Activated gamma-delta T cell (primary cell): ENCODE data around the gene KCNK5.
A peak's percentile ranks its signal among the peaks of the same experiment; 100 is the strongest.

Experiments
- DNase-seq: peaks from one replicate; lab custom pipeline; 2025; lab: John Stamatoyannopoulos, UW
- total RNA-seq, 2 donors: gene quantifications; one replicate each; lab custom pipeline; 2026; lab: John Stamatoyannopoulos, UW

The KCNK5 gene
- 4.3 to 5.0 reads per million in 2 donors for total RNA-seq

GRCh38 chr6:39228992-39229767 is at the start of gene KCNK5:
Gene KCNK5, minus strand, starts transcription at chr6:39229475. Its CDS starts 364 bp downstream, at chr6:39229111.
- peak; percentile 58 for DNase-seq

GRCh38 chr6:39276379-39276995 is 47.2 kb upstream of the KCNK5 start:
- DNase-seq, result no peak

DNA sequence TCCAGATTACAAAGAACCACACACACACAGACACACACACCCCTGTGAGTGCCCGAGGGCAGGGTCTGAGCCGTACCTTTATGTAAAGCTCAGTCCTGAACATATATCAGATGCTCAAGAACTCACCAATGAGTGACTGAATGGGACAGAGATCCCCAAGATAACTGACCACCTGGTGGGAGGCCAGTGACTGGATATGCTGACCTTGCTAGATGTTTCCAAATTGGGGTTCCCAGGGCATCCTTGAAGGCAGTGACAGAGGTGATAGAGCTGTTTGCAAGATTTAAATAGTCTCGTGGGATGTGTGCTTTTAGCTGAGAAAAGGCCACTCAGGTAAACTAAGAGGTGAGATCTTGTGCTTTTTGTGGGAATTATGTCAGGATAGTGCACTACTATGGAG is 45.6 kb upstream of the KCNK5 start:
- DNase-seq, result no peak

GRCh38 chr6:39274471-39274870 is 45.2 kb upstream of the KCNK5 start:
- no peak for DNase-seq

- no peak for DNase-seq
These were observed 44.1 kb upstream of the KCNK5 start for GRCh38 chr6:39273406-39273821.

GRCh38 chr6:39269961-39270360 is 40.7 kb upstream of the KCNK5 start:
- no peak for DNase-seq

DNA sequence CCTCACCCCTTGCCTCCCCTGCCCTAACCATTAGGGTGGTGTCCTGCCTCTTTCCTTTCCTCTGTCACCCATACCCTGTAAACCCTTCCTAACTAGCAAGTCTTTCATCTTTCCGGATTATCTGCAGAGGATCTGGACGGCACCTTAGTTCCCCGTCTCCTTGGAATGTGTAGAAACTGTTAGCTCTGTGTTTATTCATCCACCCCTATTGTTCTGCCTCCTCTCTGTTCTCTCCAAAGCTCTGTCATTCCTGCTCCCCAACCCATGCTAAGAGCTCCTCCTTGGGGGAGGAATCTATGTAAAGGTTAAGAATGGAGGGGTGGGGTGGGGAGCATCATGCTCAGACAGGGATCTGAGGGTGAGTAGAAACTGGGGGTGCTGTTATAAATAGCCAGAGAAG is 39.4 kb upstream of the KCNK5 start:
- no peak for DNase-seq

DNA sequence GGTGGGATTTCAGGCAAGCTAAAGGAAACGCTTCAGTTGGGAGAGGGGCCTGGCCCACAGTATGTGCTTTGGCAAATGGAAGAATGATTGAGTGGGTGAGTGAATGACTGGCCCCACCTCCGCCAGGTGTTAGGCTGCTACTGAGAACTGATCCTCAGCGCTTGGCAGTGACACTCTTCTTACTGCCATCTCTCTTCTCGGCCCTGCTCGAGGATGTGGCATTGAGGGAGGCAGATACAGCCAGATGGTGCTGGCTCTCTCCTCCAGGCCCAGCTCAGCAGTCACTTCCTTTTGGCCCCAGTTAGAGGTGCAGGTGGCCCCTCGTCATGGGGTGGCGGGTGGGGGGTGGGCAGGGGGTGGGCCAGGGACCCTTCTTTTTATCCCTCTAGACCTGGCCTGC is 38.9 kb upstream of the KCNK5 start:
- no peak for DNase-seq

DNA sequence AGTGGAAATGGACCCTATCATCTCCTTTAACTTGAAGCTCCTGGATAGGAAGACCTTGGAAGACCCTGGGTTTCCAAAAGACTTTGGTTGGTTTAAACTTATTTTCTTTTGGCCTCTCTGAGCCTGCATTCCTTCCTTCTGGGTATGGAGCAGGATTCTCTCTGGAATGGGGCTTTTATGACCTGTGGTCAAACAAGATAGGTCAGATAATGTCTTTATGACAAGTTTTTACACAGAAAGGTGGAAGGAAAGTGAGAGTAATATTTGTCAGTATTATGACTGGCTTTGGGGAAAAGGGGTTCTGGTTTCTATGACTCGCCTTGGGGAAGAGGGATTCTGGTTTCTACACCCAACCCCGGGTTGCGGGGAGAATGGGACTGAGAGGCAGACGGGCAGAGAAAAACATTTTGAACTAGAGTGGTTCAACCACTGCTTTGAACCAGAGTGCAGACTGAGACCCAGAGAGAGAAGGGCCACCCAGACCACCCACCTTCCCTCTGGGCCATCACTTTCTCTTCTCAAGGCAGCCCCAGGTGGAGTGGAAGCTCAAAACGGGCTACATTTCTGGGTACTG is 37.6 kb upstream of the KCNK5 start:
- DNase-seq, result no peak

DNA sequence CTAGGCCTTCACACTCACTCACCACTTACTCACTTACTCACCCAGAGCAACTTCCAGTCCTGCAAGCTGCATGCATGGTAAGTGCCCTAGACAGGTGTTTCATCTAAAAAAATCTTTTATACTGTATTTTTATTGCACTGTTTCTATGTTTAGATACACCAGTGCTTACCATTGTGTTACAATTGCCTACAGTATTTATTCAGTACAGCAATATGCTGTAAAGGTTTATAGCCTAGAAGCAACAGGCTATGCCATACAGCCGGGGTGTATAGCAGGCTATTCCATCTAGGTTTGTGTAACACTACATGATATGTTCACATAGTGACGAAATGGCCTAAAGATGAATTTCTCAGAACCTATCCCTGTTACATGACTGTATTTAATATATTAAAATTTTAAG is 37.1 kb upstream of the KCNK5 start:
- DNase-seq, result no peak

GRCh38 chr6:39263303-39264037 is 34.2 kb upstream of the KCNK5 start:
- DNase-seq, result no peak

DNA sequence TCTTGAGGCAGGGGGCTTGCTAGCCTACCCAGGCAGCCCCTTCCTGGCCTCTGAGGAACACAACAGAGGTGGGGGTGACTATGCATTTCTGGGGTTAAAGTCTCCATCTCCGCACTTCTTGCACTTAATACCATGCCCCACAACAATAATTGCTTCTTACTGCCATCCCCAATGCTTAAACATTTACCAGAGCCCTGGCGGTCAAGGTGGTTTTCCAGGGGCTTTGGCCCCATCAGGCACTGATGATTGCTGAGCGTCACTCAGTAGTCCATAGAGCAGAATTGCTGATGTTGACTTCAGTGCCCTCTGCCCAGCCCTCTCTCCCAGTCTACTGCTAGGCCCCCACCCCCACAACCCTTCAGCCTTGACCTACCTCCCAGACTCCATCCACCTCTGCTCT is 32.5 kb upstream of the KCNK5 start:
- DNase-seq, result no peak

DNA sequence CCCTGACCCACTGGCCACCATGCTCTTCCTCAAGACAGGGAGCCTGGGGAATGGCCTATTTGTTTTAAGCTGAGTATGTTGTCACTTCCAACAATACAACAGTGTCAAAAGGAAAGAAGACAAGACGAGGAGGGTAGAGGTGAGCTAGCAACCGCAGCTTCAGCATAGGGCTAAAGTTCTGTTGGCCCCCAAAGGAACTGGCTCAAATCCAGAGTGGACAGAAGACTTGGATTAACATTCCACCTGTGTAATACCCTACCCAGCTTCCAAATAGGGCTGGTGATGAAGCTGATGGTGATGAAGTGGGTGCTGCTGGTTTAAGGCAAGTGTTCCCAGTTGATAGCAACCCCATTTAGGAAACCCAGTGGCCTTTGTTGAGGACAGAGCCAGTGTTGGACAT is 31.7 kb upstream of the KCNK5 start:
- no peak for DNase-seq

DNA sequence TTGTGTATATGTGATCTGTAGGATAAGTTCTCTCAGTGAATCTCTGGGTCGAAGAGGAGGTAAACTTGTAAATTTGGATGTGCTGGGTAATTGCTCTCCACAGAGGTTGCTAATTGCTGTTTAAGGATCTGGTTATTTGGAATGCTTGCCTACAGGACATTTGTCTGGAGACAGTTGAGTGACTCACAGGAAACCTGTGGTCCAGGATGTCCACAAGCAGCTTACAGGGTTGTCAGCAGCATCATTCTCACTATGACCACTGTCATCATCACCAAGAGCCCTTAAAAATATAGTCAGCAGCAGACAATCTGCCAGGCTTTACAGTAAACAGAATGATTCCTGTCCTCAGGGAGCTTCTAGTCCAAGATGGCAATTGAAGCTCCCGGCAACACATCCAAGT is 31.2 kb upstream of the KCNK5 start:
- DNase-seq, result no peak

- no peak for DNase-seq
These were observed 27.1 kb upstream of the KCNK5 start for GRCh38 chr6:39256294-39256940.

DNA sequence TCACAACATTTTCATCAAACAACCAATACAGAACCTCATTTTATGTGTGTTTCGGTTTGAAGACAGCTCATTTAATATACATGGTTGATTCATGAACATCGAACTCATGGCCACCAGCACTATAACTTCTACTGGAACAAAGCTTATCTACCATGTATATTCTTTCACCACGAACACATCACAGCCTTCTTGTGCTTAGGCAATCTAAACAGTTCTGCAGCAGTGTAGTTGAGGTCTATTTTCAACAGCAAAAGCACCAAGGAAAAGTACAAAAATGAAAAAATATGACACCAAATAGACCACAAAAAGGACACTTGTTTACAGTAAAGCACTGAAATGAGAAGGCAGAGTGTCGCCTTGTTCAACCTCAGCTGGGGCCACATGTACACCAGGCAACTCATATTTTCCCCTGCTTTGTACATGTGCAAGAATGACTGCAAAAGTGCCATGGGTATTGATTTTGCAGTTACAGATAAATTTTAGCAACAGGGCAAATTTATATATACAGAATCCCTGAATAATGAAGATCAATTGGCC is 25.8 kb upstream of the KCNK5 start:
- DNase-seq, result no peak

DNA sequence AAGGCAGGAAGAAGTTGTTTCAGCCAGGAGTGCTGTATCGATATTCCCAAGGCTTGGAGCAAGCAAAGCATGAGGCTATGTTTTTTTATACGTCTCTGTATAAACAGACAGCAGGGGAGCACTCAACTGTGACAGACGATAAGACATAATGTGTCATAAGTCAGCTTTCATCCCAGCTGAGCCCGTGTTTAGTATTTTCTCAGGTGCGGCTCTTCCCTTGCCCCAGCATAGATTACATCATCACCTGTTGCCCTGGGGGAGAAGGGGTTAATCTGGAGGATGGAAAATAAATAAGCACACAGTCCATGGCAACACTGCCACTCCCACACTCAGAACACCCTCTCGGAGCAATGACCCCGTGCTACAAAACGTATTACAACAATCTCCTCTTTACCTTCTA is 22.1 kb upstream of the KCNK5 start:
- no peak for DNase-seq

DNA sequence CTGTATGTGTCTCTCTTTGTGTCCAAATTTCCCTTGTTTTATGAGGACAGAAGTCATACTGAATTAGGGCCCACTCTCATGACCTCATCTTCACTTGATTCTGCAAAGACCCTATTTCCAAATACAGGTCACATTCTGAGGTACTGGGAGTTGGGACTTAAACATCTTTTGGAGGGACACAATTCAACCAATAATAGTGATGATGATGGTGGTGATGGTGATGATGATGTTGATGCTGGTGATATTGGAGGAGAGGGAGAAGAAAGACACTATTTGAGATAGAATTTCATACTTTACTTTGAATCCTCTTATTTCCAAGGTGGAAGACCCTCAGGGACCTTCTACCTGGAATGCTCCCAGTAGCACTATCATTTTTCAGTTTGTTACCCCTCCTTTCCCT is 21.2 kb upstream of the KCNK5 start:
- DNase-seq, result no peak

- no peak for DNase-seq
These were observed 20.0 kb upstream of the KCNK5 start for GRCh38 chr6:39249278-39249677.

DNA sequence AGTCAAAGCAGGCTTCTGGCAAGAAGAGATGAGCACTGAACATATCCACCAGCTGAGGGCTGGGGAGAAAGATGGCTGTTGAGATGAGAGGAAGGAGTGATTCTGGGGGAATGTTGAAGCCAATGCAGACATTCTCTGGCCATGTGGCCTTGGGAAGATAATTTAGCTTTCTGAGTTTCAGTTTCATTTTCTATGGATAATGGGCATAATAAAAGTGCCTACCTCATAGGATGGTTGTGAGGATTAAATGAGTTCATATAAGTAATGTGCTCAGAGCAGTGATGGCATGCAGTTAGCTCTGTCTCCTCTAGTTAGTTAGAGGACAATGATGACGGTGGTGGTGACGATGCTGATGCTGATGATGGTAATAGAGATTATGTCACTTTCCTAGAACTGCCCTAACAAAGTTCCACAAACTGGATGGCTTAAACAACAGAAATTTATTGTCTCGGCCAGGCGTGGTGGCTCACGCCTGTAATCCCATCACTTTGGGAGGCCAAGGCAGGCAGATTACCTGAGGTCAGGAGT is 18.5 kb upstream of the KCNK5 start:
- DNase-seq, result no peak

- DNase-seq, result no peak
These were observed 14.5 kb upstream of the KCNK5 start for GRCh38 chr6:39243809-39244208.
